GM21367 (cell line): ENCODE data around the gene CCNB1IP1.
"Not testable (repeated sequence)": the region's sequence is repeated elsewhere in the genome, so short reads cannot be mapped to it uniquely, and the experiment has no call there.

ENCODE experiments used
- ATAC-seq: cut with Tn5 transposase; IDR thresholded peaks from one replicate; pipeline ENCODE4 v1.9.1; 2021; ENCODE audit not compliant: unreplicated experiment

The CCNB1IP1 gene, protein sequence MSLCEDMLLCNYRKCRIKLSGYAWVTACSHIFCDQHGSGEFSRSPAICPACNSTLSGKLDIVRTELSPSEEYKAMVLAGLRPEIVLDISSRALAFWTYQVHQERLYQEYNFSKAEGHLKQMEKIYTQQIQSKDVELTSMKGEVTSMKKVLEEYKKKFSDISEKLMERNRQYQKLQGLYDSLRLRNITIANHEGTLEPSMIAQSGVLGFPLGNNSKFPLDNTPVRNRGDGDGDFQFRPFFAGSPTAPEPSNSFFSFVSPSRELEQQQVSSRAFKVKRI

DNA sequence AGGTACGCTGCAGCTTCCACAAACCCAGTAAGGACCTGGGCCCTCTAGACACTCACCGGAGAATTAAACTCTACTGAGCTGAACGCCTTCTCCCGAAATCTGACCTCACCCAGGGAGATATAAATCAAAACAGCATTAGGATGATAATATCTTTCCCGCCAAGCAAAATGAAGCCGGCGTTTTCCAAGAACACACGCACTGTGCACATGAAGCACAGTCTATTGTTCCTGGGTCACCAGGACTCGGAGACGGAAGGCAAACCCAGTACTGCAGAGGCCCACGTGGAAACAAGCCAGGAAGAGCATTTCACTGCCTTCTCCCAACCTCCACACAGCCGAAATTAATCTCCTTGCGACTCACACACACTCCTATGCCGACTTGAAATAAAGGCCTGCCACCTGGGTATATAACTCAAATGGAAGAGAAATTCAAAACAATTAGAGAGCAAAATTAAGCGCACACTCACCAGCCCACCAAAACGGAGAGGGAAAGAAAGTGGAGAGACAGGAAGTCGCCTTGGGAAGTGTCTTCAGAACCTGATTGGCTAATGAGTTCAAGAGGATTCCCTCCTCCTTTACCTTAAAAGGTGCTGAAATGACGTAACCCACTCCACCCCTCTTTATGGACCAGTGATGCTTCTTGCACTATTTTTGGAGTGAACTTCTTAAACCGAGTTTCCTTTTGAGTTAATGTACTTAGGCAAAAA, at the start of gene CCNB1IP1:
CCNB1IP1 (minus strand) TSS at position 492 of the 706 bp plus-strand sequence. CDS start 16,756 bp downstream, outside the sequence.
- peak; percentile 98 for ATAC-seq

DNA sequence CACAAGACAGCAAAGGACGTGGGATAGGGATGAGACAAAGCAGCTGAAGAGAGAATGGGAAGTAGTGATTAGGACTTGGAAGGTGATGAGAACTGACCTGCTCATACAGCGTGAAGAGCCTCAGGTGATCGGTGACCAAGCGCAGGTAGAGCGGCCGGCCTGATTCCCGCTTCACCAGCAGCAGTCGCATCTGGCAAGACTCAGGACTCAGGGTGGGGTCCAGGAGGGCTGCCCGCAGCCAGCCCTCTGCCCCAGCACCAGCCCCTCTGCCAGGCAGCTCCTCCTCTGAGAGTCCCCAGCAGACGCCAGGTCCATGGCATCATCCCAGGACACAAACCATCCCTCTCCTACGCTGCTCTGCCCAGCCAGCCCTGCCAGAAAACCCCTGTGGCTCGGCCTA, 49.4 kb upstream of the CCNB1IP1 start:
- no peak for ATAC-seq

DNA sequence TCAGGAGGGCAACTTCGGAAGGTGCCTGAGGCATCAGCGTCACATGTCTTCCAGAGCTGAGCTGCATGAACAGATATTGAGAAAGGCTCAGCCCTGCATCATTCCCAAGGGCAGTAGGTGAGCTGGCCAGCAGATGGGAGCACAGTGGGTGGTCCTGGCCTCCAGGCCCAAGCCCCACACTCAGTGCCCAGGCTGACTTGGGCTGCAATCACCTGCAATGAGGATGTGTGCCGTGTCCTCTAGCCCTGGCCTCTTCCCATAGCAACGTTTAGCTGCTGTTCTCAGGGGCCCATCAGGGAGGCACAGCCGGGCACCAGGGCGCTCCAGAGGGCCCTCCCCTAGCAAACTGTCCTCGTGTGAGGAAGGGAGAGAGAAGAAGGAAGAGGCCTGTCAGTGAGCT, 48.3 kb upstream of the CCNB1IP1 start:
- ATAC-seq = no peak

DNA sequence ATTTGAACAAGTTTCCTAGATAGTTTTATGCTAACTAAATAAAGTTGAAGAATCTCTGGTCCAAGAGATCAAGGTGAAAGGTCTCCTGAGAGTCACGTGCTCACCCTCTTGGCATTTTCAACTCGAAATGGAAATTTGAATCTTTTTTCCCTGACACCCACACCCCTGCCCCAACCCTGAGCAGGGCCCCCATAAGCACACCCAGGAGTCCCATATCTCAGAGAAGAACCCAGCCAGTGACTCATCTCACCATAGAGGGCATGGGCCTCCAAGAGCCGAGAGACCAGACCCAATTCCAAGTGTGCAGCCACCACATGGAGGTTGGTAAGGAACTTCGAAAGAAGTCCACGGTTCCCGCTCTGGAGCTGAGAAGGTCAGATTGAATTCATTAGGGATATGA, 47.6 kb upstream of the CCNB1IP1 start:
- no peak for ATAC-seq

DNA sequence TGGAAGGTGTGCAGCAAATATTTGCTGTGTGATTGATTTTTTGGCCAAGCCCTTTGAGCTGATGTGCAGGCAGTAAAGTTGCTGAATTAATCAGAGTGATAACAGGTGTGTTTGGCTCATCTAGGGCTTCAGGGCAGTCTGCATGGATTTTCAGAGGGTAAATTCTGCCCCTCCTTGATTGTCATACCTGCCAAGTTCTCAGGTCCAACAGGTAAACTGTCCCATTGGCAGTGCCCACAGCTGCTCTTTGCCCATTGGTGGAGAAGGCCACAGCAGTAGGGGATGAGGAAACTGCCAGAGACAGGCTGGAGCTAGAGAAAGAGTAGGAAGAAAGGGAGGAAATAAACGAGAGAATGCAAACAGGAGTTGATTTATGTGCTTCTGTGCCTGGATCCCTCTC, 46.7 kb upstream of the CCNB1IP1 start:
- no peak for ATAC-seq

DNA sequence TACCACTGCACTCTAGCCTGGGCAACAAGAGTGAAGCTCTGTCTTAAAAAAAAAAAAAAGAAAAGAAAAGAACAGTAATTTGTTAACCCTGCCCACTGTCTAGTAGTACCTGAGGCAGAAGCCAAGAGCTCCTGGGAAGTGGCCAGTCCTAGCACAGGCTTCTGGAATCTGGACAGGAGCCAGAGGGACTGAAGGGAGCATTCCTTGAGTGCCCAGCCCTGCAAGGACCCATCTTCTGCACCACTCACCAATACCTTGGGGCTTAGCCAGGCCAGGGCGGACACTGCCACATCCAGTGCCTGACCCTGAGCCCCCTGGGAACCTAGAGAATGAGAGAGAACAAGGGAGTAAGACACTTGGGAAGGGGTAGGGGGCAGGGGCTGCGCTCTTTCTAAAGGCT, 44.1 kb upstream of the CCNB1IP1 start:
- ATAC-seq = no peak

DNA sequence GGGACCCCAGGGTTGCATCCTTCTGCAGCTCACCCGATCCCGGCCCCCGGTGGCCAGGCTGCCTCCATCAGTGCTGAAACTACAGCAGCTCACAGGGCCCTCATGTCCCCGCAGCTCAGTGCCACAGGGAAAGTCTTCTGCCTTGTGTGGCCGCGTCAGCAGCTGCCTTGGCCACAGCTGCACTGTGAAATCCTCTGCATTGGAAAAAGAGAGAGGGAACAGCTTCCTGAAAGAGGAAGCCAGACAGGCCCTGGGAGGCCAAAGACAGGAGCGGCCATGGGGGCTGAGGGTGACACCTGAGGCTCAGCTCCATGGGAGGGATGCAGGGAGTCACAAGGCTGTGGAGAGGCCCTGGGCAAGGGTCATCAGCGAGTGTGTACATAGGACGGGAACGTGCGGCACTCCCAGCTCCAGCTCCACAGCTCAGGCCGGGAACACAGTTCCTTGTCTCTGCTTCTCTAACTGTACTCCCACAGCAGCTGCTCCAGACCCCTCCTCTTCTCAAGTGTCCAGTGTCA, 43.1 kb upstream of the CCNB1IP1 start:
- ATAC-seq = no peak

DNA sequence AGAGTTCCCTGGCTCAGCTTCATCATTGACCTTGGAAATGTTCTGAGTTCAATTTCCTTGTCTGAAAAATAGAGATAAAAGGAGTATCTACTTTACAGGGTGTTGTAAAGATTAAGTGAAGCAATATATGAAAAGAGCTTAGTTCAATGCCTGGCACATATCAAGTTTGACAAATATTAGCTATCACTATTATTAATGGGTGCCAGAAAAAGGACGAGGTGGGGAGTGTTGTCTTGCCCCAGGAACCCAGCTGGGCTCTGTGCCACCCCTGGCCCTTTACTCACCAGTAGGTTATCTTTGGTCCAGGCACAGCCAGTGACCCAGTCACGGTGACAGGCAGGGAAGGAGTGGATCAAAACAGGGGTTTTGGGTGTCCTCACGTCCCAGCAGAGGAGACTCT, 42.4 kb upstream of the CCNB1IP1 start:
- no peak for ATAC-seq

DNA sequence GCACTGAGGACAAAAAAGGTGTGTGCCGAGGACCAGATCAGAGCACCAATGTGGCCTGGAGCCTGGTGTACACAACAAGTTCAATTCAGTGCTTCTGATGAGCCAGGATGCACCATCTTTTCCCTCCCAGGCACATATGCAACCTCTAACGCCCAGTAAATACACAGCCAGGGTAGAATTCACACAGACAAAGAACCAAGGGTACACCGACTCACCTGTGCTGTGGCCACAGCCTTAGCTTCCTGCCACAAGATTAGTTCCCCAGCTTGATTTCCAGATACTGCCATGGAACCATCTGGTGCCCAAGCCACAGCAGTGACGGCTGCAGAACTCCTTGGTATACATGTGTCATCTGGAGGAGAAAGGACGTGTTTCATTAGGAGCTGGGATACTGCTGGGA, 39.7 kb upstream of the CCNB1IP1 start:
- no peak for ATAC-seq

DNA sequence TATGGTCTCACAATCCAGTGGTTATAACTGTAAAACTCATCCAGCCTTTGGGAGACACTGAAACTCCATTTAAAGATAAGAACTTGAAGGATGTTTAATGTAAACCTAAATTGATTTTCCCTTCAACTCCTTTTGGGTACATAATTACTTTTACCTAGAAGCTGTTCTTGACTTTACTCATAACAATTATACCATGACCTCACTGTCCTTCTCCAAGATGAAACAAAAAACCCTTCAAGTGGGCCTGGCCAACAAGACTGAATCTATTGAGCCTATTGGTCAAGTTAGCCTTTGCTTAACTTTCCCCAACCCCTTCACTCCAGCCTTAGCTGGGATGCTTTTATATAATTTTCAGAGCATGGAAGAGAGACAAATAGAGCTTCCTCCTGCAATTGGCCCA, 32.8 kb upstream of the CCNB1IP1 start:
- ATAC-seq = no peak

DNA sequence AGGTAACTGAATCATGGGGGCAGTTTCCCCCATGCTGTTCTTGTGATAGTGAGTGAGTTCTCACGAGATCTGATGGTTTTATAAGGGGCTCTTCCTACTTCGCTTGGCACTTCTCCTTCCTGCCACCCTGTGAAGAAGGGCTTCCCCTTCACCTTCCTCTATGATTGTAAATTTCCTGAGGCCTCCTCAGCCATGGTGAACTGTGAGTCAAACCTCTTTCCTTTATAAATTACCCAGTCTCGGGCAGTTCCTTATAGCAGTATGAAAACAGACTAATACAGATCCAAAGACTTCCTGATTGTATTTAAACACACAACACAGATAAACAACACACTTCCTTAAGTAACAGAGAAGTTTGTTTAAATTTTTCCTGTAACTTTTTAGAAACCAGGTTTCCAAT, 25.4 kb upstream of the CCNB1IP1 start:
- ATAC-seq = not testable (repeated sequence)

DNA sequence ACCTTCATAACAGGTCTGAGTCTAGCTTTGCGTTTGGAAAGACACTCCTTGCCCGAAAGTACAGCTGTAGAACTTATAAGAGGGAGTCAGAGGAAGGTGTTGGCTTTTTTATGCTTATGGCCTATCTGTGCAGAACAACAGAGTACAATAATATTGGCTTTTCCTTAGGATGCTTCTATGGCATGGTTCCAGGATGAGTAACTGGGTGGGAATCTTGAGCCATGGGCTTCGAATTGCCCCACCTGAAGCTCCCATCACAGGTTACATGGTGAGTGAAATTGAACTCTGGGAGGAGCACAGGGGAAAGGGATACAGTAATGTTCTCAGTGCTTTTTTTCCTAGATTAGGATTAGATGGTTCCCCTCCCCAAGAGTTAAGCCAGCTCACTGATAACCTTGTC, 23.3 kb upstream of the CCNB1IP1 start:
- no peak for ATAC-seq

DNA sequence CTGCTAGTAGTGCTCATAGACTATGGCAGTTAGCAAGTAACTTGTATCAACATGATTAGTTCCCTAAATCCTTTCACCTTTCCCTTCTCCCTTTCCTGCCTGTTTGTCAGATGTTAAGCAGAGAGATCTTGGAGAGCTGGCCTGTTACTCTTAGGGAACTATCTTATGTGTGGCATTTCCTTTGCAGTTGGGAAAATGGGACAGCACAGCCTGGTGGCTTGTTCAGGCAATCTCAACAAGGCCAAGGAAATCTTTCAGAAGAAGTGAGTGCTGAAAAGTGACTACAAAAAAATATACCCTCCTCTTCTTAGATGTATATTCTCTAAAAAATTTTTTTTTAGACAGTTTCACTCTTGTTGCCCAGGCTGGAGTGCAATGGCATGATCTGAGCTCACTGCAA, 17.8 kb upstream of the CCNB1IP1 start:
- ATAC-seq = no peak

DNA sequence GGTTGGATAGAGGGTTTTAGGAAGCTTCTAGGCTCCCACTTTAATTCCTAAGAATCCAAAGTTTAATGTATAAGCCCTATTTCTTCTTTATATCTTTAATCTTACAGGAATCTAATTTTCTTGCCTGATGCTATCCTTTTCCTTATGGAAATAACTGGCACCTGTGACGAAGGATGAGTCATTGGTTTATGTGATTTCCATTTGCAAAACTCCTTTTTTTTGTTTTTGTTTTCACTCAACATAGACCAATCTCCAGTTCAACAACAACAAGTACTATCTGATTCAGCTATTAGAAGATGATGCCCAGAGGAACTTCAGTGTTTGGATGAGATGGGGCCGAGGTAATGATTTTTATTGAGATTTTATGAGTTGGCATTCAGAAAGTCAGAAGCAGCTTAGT, 17.2 kb upstream of the CCNB1IP1 start:
- ATAC-seq = no peak

DNA sequence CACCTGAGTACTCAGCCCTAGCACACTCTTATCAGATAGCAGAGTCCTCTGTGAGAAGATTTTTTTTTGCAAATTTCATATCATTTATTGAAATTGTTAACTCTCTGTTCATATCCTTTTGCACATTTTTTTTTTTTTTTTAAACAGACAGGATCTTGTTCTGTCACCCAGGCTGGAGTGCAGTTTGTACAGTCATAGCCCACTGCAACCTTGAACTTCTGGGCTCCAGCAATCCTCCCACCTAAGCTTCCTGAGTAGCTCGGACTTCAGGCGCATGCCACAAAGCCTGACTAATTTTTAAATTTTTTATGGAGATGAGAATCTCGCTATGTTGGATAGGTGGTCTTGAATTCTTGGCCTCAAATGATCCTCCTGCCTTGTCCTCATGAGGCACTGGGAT, 14.7 kb upstream of the CCNB1IP1 start:
- no peak for ATAC-seq

DNA sequence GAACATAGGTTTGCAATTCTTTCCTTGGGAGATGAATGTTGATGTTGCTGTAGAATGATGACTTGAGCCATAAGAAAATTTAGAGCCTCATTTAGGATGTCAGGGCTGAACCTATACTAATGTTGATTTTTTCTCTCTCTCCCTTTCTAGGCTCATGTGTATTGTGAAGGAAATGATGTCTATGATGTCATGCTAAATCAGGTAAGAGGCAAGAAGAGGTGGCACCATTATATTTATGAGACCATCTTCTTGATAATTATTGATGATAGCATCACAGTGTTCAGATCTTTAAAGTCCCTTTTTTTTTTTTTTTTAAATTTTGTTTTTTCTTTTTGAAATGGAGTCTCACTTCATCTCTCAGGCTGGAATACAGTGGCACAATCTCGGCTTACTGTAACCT, 13.6 kb upstream of the CCNB1IP1 start:
- ATAC-seq = no peak

DNA sequence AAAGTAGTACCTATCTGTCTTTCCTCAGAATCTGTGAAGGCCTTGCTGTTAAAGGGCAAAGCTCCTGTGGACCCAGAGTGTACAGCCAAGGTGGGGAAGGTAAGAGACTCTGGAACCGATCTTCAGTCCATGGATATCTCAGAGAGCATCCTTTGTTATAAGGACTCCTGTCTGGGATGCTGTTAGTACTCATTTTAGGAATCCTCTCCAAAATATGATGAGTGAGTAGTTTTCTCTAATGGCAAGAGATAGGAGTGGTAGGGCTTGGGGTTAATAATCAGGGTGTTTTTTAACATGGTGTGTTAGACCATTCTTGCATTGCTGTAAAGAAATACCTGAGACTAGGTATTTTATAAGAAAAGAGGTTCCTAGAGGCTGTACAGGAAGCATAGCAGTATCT, 12.3 kb upstream of the CCNB1IP1 start:
- no peak for ATAC-seq

DNA sequence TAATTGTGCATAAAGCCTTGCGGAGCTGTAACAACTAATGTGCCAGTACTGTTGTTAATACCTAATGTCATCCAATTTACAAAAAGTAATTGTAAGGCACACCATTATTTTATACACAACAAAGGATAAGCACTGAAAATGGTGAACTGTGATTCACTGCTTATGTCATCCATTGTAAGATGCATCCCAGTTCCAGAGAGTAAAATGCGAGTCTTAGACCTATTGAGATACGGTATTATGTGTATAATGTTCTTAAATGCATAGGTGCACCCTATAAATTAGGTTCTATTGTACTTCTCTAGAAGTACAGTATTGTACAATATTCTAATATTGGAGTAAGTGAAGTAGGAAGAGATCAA, 10.8 kb upstream of the CCNB1IP1 start:
- no peak for ATAC-seq

DNA sequence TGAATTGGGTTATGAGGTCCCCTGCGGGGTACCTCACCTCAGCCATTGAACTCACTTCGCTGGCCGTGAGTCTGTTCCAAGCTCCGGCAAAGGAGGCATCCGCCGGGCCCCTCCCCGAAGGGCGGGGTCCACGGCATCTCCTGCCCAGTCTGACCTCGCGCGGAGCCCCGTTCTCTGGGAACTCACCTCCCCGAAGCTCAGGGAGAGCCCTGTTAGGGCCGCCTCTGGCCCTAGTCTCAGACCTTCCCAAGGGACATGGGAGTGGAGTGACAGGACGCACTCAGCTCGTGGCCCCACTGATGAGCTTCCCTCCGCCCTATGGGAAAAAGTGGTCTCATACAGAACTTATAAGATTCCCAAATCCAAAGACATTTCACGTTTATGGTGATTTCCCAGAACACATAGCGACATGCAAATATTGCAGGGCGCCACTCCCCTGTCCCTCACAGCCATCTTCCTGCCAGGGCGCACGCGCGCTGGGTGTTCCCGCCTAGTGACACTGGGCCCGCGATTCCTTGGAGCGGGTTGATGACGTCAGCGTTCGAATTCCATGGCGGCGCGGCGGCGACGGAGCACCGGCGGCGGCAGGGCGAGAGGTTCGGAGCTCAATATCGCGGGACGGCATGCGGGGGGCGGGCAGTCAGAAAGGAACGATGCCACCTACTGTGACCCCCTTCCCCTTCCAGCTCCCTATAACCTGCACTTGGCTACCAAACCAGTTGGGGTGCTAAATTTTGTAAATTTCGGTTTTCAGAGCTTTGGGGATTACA, 10.2 kb upstream of the CCNB1IP1 start, which contains the start of gene PARP2:
PARP2 (plus strand) TSS at position 544 of the 770 bp plus-strand sequence; CDS start at position 551, 7 bp downstream.
- ATAC-seq = peak; percentile 93

DNA sequence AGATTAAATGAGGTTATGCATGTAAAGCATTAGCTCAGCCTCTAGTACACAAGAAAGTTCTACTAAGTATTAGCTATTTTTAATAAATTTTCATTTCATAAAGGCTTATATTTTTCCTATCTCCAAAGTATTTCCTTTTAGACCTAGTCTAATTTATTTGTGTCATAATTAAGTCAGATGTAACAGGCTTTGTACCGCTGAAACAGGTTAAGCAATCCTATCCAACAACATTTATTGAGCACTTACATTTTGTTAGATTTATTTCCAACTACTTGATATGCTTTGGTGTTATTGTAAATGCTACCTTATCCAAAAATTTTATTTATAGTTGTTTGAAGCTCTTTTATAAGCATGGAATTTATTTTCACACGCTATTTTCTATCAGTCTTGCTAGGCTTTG, 8.6 kb upstream of the CCNB1IP1 start:
- no peak for ATAC-seq

DNA sequence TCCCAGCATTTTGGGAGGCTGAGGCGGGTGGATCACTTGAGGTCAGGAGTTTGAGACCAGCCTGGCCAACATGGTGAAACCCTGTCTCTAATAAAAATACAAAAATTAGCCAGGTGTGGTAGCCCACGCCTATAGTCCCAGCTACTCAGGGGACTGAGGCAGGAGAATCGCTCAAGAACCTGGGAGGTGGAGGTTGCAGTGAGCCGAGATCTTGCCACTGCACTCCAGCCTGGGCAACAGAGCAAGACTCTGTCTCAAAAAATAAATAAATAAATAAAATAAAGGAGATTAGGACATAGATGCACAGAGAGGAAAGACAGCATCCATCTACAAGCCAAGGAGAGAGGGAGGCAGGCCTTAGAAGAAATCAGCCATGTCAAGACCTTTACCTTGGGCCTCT, 8.0 kb upstream of the CCNB1IP1 start:
- not testable (repeated sequence) for ATAC-seq

DNA sequence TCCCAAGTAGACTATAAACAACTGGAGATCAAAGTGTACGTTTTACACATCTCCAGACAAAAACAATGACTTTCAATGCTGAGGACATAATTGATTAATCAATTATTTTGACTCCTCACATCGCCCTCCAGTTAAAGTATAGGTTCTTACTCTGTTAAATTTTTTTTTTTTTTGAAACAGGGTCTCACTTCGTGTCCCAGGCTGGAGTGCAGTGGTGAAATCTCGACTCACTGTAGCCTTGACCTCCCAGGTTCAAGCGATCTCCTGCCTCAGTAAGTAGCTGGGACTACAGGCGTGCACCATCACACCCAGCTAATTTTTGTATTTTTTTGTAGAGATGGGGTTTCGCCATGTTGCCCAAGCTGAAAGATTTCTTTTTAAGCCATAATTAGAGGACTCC, 938 bp upstream of the CCNB1IP1 start:
- no peak for ATAC-seq
